Tibial nerve (tissue), 4 donors: ENCODE results near the gene ADGRF5.

Experiments used
- EP300 ChIP-seq, 2 donors: sonication (generic); formaldehyde crosslinking; IDR thresholded peaks; one replicate each; pipeline ENCODE4 v1.6.1; 2017; ENCODE audit warnings: antibody characterized with exemption in 2 of 2, mild to moderate bottlenecking in 1 of 2
- POLR2A ChIP-seq, 2 donors: fragments of 450-650 bp; IDR thresholded peaks; one replicate each; pipeline ENCODE4 v1.6.1; 2017; ENCODE audit warnings: antibody characterized with exemption in 2 of 2, mild to moderate bottlenecking in 2 of 2, moderate library complexity in 2 of 2
- TF ChIP-seq, protein P1 (sequence below), 5 experiments: fragments of 200-600 bp in 3 of 5; fragments of 450-650 bp in 2 of 5; sonication (generic) in 3 of 5; IDR thresholded peaks; one replicate each; pipeline ENCODE4 v1.5.1; 2016 to 2019; ENCODE audit warnings: antibody characterized with exemption in 5 of 5, mild to moderate bottlenecking in 3 of 5, moderate library complexity in 2 of 5

GRCh38 chr6:46849361-46849690, 72.4 kb downstream of the ADGRF5 start:
- TF ChIP-seq, protein P1, sequence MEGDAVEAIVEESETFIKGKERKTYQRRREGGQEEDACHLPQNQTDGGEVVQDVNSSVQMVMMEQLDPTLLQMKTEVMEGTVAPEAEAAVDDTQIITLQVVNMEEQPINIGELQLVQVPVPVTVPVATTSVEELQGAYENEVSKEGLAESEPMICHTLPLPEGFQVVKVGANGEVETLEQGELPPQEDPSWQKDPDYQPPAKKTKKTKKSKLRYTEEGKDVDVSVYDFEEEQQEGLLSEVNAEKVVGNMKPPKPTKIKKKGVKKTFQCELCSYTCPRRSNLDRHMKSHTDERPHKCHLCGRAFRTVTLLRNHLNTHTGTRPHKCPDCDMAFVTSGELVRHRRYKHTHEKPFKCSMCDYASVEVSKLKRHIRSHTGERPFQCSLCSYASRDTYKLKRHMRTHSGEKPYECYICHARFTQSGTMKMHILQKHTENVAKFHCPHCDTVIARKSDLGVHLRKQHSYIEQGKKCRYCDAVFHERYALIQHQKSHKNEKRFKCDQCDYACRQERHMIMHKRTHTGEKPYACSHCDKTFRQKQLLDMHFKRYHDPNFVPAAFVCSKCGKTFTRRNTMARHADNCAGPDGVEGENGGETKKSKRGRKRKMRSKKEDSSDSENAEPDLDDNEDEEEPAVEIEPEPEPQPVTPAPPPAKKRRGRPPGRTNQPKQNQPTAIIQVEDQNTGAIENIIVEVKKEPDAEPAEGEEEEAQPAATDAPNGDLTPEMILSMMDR (IDR thresholded peaks at IDR 0.05): no peak
- TF ChIP-seq POLR2A (IDR thresholded peaks at IDR 0.05) (no peak), EP300 (IDR thresholded peaks at IDR 0.05) (no peak)
